Neural cell (in vitro differentiated cells): ENCODE measurements around the gene SLC6A17. TPM values are rescaled to one million over a fixed set of nuclear protein-coding genes. Genes with fewer than 3 reads are reported as not detected.

Source experiments
- H2AFZ ChIP-seq: fragments of 200-600, 300-800 bp; sonication (generic), shearing (Covaris generic); 2 replicates; pipeline ENCODE4 v1.6.0; 2014; ENCODE audit warnings: low read depth, mild to moderate bottlenecking, antibody characterized with exemption, low read length, moderate library complexity
- H3F3A ChIP-seq: fragments of 200-600 bp; shearing (Covaris generic); 2 replicates; pipeline ENCODE4 v1.6.1; 2016; ENCODE audit warnings: mild to moderate bottlenecking, moderate library complexity, mixed read lengths, antibody characterized with exemption, low read length; ENCODE audit not compliant: insufficient read depth, poor library complexity, severe bottlenecking
- H3K27ac ChIP-seq: fragments of 200-600, 300-800 bp; sonication (generic), shearing (Covaris generic); 2 replicates; pipeline ENCODE4 v1.5.1; 2014; ENCODE audit warnings: mild to moderate bottlenecking, low read length, moderate library complexity
- H3K27me3 ChIP-seq: fragments of 300-800, 200-600 bp; sonication (generic), shearing (Covaris generic); 2 replicates; pipeline ENCODE4 v1.6.0; 2014; ENCODE audit warnings: mild to moderate bottlenecking, low read depth, low read length, moderate library complexity; ENCODE audit not compliant: insufficient read depth
- H3K36me3 ChIP-seq: fragments of 300-800, 200-600 bp; sonication (generic), shearing (Covaris generic); 2 replicates; pipeline ENCODE4 v1.5.1; 2014; ENCODE audit warnings: mild to moderate bottlenecking, antibody characterized with exemption, low read length, moderate library complexity; ENCODE audit not compliant: insufficient read depth
- H3K4me2 ChIP-seq: fragments of 300-800, 200-600 bp; sonication (generic), shearing (Covaris generic); 2 replicates; pipeline ENCODE4 v1.6.0; 2014; ENCODE audit warnings: mild to moderate bottlenecking, low read length
- H3K4me3 ChIP-seq: fragments of 300-800, 200-600 bp; sonication (generic), shearing (Covaris generic); 2 replicates; pipeline ENCODE4 v1.5.1; 2014; ENCODE audit warnings: mild to moderate bottlenecking, low read length, moderate library complexity
- H3K79me2 ChIP-seq: fragments of 200-600 bp; shearing (Covaris generic); replicated peaks from 2 replicates; pipeline ENCODE4 v1.6.0; 2014; ENCODE audit warnings: mild to moderate bottlenecking, low read length, moderate library complexity; ENCODE audit not compliant: insufficient read depth
- H3K9ac ChIP-seq: fragments of 300-800, 200-600 bp; sonication (generic), shearing (Covaris generic); 2 replicates; pipeline ENCODE4 v1.6.1; 2016; ENCODE audit warnings: mild to moderate bottlenecking, low read length, mixed read lengths
- H3K9me2 ChIP-seq: fragments of 200-600 bp; shearing (Covaris generic); 2 replicates; pipeline ENCODE4 v1.6.1; 2016; ENCODE audit warnings: mild to moderate bottlenecking, low read length, mixed read lengths; ENCODE audit not compliant: insufficient read depth
- H3K9me3 ChIP-seq: fragments of 200-600, 300-800 bp; sonication (generic), shearing (Covaris generic); 2 replicates; pipeline ENCODE4 v1.6.1; 2016; ENCODE audit warnings: mild to moderate bottlenecking, mixed run types, low read length, moderate library complexity, mixed read lengths
- H4K20me1 ChIP-seq: fragments of 200-600 bp; shearing (Covaris generic); 2 replicates; pipeline ENCODE4 v1.6.1; 2016; ENCODE audit warnings: mild to moderate bottlenecking, mixed run types; ENCODE audit not compliant: insufficient read depth
- CTCF ChIP-seq: fragments of 450-650 bp; IDR thresholded peaks from 2 replicates; pipeline ENCODE4 v1.5.1; 2014; ENCODE audit warnings: antibody characterized with exemption, mild to moderate bottlenecking, moderate library complexity; ENCODE audit not compliant: poor library complexity, severe bottlenecking
- EP300 ChIP-seq: fragments of 450-650 bp; conservative IDR thresholded peaks from 2 replicates; pipeline ENCODE4 v1.6.1; 2014; ENCODE audit warnings: antibody characterized with exemption, mild to moderate bottlenecking, moderate library complexity; ENCODE audit not compliant: poor library complexity, severe bottlenecking
- EZH2 ChIP-seq: fragments of 200-600, 300-800 bp; shearing (Covaris generic), sonication (generic); IDR thresholded peaks from 2 replicates; pipeline ENCODE4 v1.6.1; 2014; ENCODE audit warnings: antibody characterized with exemption, low read length, borderline replicate concordance, mild to moderate bottlenecking; ENCODE audit not compliant: insufficient read depth, poor library complexity, severe bottlenecking
- MXI1 ChIP-seq: fragments of 450-650 bp; conservative IDR thresholded peaks from 2 replicates; pipeline ENCODE4 v1.6.1; 2014; ENCODE audit warnings: antibody characterized with exemption, mild to moderate bottlenecking; ENCODE audit not compliant: poor library complexity, severe bottlenecking
- POLR2AphosphoS5 ChIP-seq: IDR thresholded peaks from 2 replicates; pipeline ENCODE4 v1.6.1; 2012
- RAD21 ChIP-seq: fragments of 450-650 bp; conservative IDR thresholded peaks from 2 replicates; pipeline ENCODE4 v1.6.1; 2014; ENCODE audit warnings: antibody characterized with exemption, mild to moderate bottlenecking, moderate library complexity
- REST ChIP-seq: IDR thresholded peaks from 2 replicates; pipeline ENCODE4 v1.6.1; 2012; ENCODE audit warnings: borderline replicate concordance
- SMC3 ChIP-seq: fragments of 450-650 bp; conservative IDR thresholded peaks from 2 replicates; pipeline ENCODE4 v1.6.1; 2014; ENCODE audit warnings: antibody characterized with exemption, mild to moderate bottlenecking, moderate library complexity; ENCODE audit not compliant: poor library complexity
- TAF1 ChIP-seq: IDR thresholded peaks from 2 replicates; pipeline ENCODE4 v1.6.1; 2012; ENCODE audit warnings: low read depth
- polyA plus RNA-seq: library from polyadenylated mRNA; depleted of rRNA; stranded (reverse); fragments of >200 nt; gene quantifications from 2 replicates; pipeline ENCODE4 v1.2.3, GENCODE V29; 2014

Gene SLC6A17
- polyA plus RNA-seq, 1 donor from 2014 or later = 3.5 TPM

DNA sequence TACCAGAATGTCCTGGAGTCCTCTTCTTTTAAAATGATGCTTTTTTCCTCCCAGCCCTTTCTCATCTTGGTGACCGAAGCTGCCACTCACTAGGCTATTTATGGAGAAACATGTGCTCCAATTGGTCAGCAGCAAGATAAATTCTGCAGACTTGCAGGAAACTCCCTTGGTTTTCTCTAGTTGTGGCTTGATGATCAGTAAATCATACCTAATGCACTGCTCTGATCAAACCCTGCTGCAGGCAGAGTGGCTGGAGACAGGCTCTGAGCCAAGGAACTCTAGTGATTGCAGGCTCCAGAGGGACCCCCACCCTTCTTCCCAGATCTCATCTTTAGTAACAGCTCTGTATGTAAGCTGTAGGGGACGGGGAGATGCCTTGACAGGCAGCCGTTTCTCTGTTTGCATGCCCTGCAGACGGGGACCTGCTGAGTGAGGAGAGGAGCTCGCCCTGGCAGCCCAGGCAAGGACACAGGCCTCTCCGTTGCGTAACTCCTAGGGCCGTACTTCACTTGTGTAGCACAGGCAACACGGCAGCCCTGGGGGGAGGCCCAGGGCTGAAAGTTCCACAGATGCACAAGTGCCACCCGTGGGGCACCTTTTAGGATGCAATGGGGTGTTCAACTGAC lies 14.5 kb downstream of the SLC6A17 start:
- TF ChIP-seq EP300 = no peak
- TF ChIP-seq SMC3 = no peak
- no peak for TF ChIP-seq RAD21
- TF ChIP-seq TAF1 = no peak
- TF ChIP-seq POLR2AphosphoS5 = no peak
- TF ChIP-seq MXI1 = no peak
- TF ChIP-seq REST = no peak
- TF ChIP-seq CTCF = no peak
- TF ChIP-seq EZH2 = no peak
- Histone ChIP-seq H4K20me1 (no peaks in the 10 kb centered on the region), H3F3A (no peaks in the 10 kb centered on the region), H3K9ac (no peak overlapping the region), H3K36me3 (no peaks in the 10 kb centered on the region), H3K9me2 (no peaks in the 10 kb centered on the region), H3K9me3 (no peaks in the 10 kb centered on the region), H3K4me2 (no peak overlapping the region), H3K27me3 (no peaks in the 10 kb centered on the region), H3K79me2 (no peaks in the 10 kb centered on the region), H2AFZ (no peak overlapping the region), H3K27ac (no peak overlapping the region), H3K4me3 (no peak overlapping the region)

GRCh38 chr1:110165761-110166231 lies 15.5 kb downstream of the SLC6A17 start:
- no peaks in the 10 kb centered on the region for H3K27me3 ChIP-seq
- H3K79me2 ChIP-seq = no peaks in the 10 kb centered on the region
- no peak overlapping the region for H3K4me2 ChIP-seq
- H3K9ac ChIP-seq = no peak overlapping the region
- TF ChIP-seq TAF1 = no peak
- no peak for TF ChIP-seq MXI1
- no peak for TF ChIP-seq SMC3
- no peak for TF ChIP-seq EP300
- TF ChIP-seq REST = no peak
- no peak for TF ChIP-seq EZH2
- TF ChIP-seq CTCF = no peak
- H3K9me3 ChIP-seq = no peaks in the 10 kb centered on the region
- H3F3A ChIP-seq = no peaks in the 10 kb centered on the region
- no peaks in the 10 kb centered on the region for H3K9me2 ChIP-seq
- H3K4me3 ChIP-seq = no peak overlapping the region
- no peaks in the 10 kb centered on the region for H4K20me1 ChIP-seq
- no peak overlapping the region for H3K27ac ChIP-seq
- no peaks in the 10 kb centered on the region for H3K36me3 ChIP-seq
- no peak overlapping the region for H2AFZ ChIP-seq
